ENCODE measurements around the gene ETHE1.

ETHE1 gene

GRCh38 chr19:43561139-43561970, 34.4 kb upstream of the ETHE1 start:
- no peak for DNase-seq (ENCODE audit: low read depth)
- TF ChIP-seq, protein P1, sequence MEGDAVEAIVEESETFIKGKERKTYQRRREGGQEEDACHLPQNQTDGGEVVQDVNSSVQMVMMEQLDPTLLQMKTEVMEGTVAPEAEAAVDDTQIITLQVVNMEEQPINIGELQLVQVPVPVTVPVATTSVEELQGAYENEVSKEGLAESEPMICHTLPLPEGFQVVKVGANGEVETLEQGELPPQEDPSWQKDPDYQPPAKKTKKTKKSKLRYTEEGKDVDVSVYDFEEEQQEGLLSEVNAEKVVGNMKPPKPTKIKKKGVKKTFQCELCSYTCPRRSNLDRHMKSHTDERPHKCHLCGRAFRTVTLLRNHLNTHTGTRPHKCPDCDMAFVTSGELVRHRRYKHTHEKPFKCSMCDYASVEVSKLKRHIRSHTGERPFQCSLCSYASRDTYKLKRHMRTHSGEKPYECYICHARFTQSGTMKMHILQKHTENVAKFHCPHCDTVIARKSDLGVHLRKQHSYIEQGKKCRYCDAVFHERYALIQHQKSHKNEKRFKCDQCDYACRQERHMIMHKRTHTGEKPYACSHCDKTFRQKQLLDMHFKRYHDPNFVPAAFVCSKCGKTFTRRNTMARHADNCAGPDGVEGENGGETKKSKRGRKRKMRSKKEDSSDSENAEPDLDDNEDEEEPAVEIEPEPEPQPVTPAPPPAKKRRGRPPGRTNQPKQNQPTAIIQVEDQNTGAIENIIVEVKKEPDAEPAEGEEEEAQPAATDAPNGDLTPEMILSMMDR (IDR thresholded peaks at IDR 0.05; ENCODE audit: control insufficient read depth, insufficient read depth, low read depth, low read length, missing control alignments), result no peak

DNA sequence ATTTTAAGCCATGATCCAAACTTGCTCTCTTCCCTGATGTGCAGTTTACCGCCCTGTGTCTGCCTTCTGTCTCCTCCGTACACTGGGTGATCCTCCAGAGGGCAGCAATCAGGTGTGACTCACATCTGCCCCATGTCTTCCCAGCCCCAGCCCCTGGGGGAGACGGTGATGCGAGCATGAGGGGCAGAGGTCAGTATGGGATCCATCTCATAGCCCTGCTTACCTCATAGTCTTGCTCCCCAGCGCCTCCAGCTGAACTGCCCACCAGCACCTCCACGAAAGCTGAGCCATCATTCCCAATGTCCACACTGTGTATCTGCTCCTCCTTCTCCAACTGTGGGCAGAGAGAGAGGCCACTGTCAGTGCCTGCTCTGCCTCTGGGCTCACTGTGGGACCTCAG, 33.7 kb upstream of the ETHE1 start:
- no peak overlapping the region for H3K4me3 ChIP-seq (ENCODE audit: control insufficient read depth, low read depth, low read length)
- no peak for DNase-seq (ENCODE audit: low read depth)
- TF ChIP-seq, protein P1 (IDR thresholded peaks at IDR 0.05; ENCODE audit: control insufficient read depth, insufficient read depth, low read depth, low read length, missing control alignments), result peak; percentile 24

More at GRCh38 chr19:43561139-43561970, 34.4 kb upstream of the ETHE1 start:
- no peak overlapping the region for H3K4me3 ChIP-seq (ENCODE audit: control insufficient read depth, low read depth, low read length)

GRCh38 chr19:43555185-43555770, 28.3 kb upstream of the ETHE1 start:
- no peak for DNase-seq (ENCODE audit: low read depth)
- H3K4me3 ChIP-seq (ENCODE audit: control insufficient read depth, low read depth, low read length), result no peak overlapping the region
- TF ChIP-seq, protein P1 (IDR thresholded peaks at IDR 0.05; ENCODE audit: control insufficient read depth, insufficient read depth, low read depth, low read length, missing control alignments), result peak; percentile 91

- TF ChIP-seq, protein P1 (IDR thresholded peaks at IDR 0.05; ENCODE audit: control insufficient read depth, insufficient read depth, low read depth, low read length, missing control alignments), result no peak
These were observed 27.4 kb upstream of the ETHE1 start for GRCh38 chr19:43554317-43554895.

GRCh38 chr19:43553656-43554055, 26.7 kb upstream of the ETHE1 start:
- TF ChIP-seq, protein P1 (IDR thresholded peaks at IDR 0.05; ENCODE audit: control insufficient read depth, insufficient read depth, low read depth, low read length, missing control alignments), result no peak
- no peak for DNase-seq (ENCODE audit: low read depth)

More at GRCh38 chr19:43554317-43554895, 27.4 kb upstream of the ETHE1 start:
- no peak overlapping the region for H3K4me3 ChIP-seq (ENCODE audit: control insufficient read depth, low read depth, low read length)
- no peak for DNase-seq (ENCODE audit: low read depth)

GRCh38 chr19:43552616-43553015, 25.6 kb upstream of the ETHE1 start:
- TF ChIP-seq, protein P1 (IDR thresholded peaks at IDR 0.05; ENCODE audit: control insufficient read depth, insufficient read depth, low read depth, low read length, missing control alignments), result no peak
- no peak overlapping the region for H3K4me3 ChIP-seq (ENCODE audit: control insufficient read depth, low read depth, low read length)
- no peak for DNase-seq (ENCODE audit: low read depth)

More at GRCh38 chr19:43553656-43554055, 26.7 kb upstream of the ETHE1 start:
- H3K4me3 ChIP-seq (ENCODE audit: control insufficient read depth, low read depth, low read length), result no peak overlapping the region
